Neural cell (in vitro differentiated cells): ENCODE data around the gene CD68. TPM values are rescaled to one million over a fixed set of nuclear protein-coding genes. Genes with fewer than 3 reads are reported as not detected.
A peak's percentile ranks its signal among the peaks of the same experiment; 100 is the strongest.

Experiments used
- H2AFZ ChIP-seq: fragments of 200-600, 300-800 bp; sonication (generic), shearing (Covaris generic); 2 replicates; pipeline ENCODE4 v1.6.0; 2014; ENCODE audit warnings: low read depth, mild to moderate bottlenecking, antibody characterized with exemption, low read length, moderate library complexity
- H3F3A ChIP-seq: fragments of 200-600 bp; shearing (Covaris generic); 2 replicates; pipeline ENCODE4 v1.6.1; 2016; ENCODE audit warnings: mild to moderate bottlenecking, moderate library complexity, mixed read lengths, antibody characterized with exemption, low read length; ENCODE audit not compliant: insufficient read depth, poor library complexity, severe bottlenecking
- H3K27ac ChIP-seq: fragments of 200-600, 300-800 bp; sonication (generic), shearing (Covaris generic); 2 replicates; pipeline ENCODE4 v1.5.1; 2014; ENCODE audit warnings: mild to moderate bottlenecking, low read length, moderate library complexity
- H3K27me3 ChIP-seq: fragments of 300-800, 200-600 bp; sonication (generic), shearing (Covaris generic); 2 replicates; pipeline ENCODE4 v1.6.0; 2014; ENCODE audit warnings: mild to moderate bottlenecking, low read depth, low read length, moderate library complexity; ENCODE audit not compliant: insufficient read depth
- H3K36me3 ChIP-seq: fragments of 300-800, 200-600 bp; sonication (generic), shearing (Covaris generic); 2 replicates; pipeline ENCODE4 v1.5.1; 2014; ENCODE audit warnings: mild to moderate bottlenecking, antibody characterized with exemption, low read length, moderate library complexity; ENCODE audit not compliant: insufficient read depth
- H3K4me2 ChIP-seq: fragments of 300-800, 200-600 bp; sonication (generic), shearing (Covaris generic); 2 replicates; pipeline ENCODE4 v1.6.0; 2014; ENCODE audit warnings: mild to moderate bottlenecking, low read length
- H3K4me3 ChIP-seq: fragments of 300-800, 200-600 bp; sonication (generic), shearing (Covaris generic); 2 replicates; pipeline ENCODE4 v1.5.1; 2014; ENCODE audit warnings: mild to moderate bottlenecking, low read length, moderate library complexity
- H3K79me2 ChIP-seq: fragments of 200-600 bp; shearing (Covaris generic); replicated peaks from 2 replicates; pipeline ENCODE4 v1.6.0; 2014; ENCODE audit warnings: mild to moderate bottlenecking, low read length, moderate library complexity; ENCODE audit not compliant: insufficient read depth
- H3K9ac ChIP-seq: fragments of 300-800, 200-600 bp; sonication (generic), shearing (Covaris generic); 2 replicates; pipeline ENCODE4 v1.6.1; 2016; ENCODE audit warnings: mild to moderate bottlenecking, low read length, mixed read lengths
- H3K9me2 ChIP-seq: fragments of 200-600 bp; shearing (Covaris generic); 2 replicates; pipeline ENCODE4 v1.6.1; 2016; ENCODE audit warnings: mild to moderate bottlenecking, low read length, mixed read lengths; ENCODE audit not compliant: insufficient read depth
- H3K9me3 ChIP-seq: fragments of 200-600, 300-800 bp; sonication (generic), shearing (Covaris generic); 2 replicates; pipeline ENCODE4 v1.6.1; 2016; ENCODE audit warnings: mild to moderate bottlenecking, mixed run types, low read length, moderate library complexity, mixed read lengths
- H4K20me1 ChIP-seq: fragments of 200-600 bp; shearing (Covaris generic); 2 replicates; pipeline ENCODE4 v1.6.1; 2016; ENCODE audit warnings: mild to moderate bottlenecking, mixed run types; ENCODE audit not compliant: insufficient read depth
- EP300 ChIP-seq: fragments of 450-650 bp; conservative IDR thresholded peaks from 2 replicates; pipeline ENCODE4 v1.6.1; 2014; ENCODE audit warnings: antibody characterized with exemption, mild to moderate bottlenecking, moderate library complexity; ENCODE audit not compliant: poor library complexity, severe bottlenecking
- EZH2 ChIP-seq: fragments of 200-600, 300-800 bp; shearing (Covaris generic), sonication (generic); IDR thresholded peaks from 2 replicates; pipeline ENCODE4 v1.6.1; 2014; ENCODE audit warnings: antibody characterized with exemption, low read length, borderline replicate concordance, mild to moderate bottlenecking; ENCODE audit not compliant: insufficient read depth, poor library complexity, severe bottlenecking
- MXI1 ChIP-seq: fragments of 450-650 bp; conservative IDR thresholded peaks from 2 replicates; pipeline ENCODE4 v1.6.1; 2014; ENCODE audit warnings: antibody characterized with exemption, mild to moderate bottlenecking; ENCODE audit not compliant: poor library complexity, severe bottlenecking
- POLR2AphosphoS5 ChIP-seq: IDR thresholded peaks from 2 replicates; pipeline ENCODE4 v1.6.1; 2012
- RAD21 ChIP-seq: fragments of 450-650 bp; conservative IDR thresholded peaks from 2 replicates; pipeline ENCODE4 v1.6.1; 2014; ENCODE audit warnings: antibody characterized with exemption, mild to moderate bottlenecking, moderate library complexity
- SMC3 ChIP-seq: fragments of 450-650 bp; conservative IDR thresholded peaks from 2 replicates; pipeline ENCODE4 v1.6.1; 2014; ENCODE audit warnings: antibody characterized with exemption, mild to moderate bottlenecking, moderate library complexity; ENCODE audit not compliant: poor library complexity
- TAF1 ChIP-seq: IDR thresholded peaks from 2 replicates; pipeline ENCODE4 v1.6.1; 2012; ENCODE audit warnings: low read depth
- polyA plus RNA-seq: library from polyadenylated mRNA; depleted of rRNA; stranded (reverse); fragments of >200 nt; gene quantifications from 2 replicates; pipeline ENCODE4 v1.2.3, GENCODE V29; 2014
- TF ChIP-seq, protein P1 (sequence below): IDR thresholded peaks from 2 replicates; pipeline ENCODE4 v1.6.1; 2012; ENCODE audit warnings: borderline replicate concordance
- TF ChIP-seq, protein P2 (sequence below): fragments of 450-650 bp; IDR thresholded peaks from 2 replicates; pipeline ENCODE4 v1.5.1; 2014; ENCODE audit warnings: antibody characterized with exemption, mild to moderate bottlenecking, moderate library complexity; ENCODE audit not compliant: poor library complexity, severe bottlenecking

CD68 gene
- polyA plus RNA-seq, 1 donor from 2014 or later = not detected

- Histone ChIP-seq H3K27ac (no peak overlapping the region), H4K20me1 (peaks cover 30% of the 10 kb centered on the region), H3K4me3 (peak overlapping the region; percentile 100), H3K4me2 (no peak overlapping the region), H2AFZ (no peak overlapping the region), H3K9me3 (no peaks in the 10 kb centered on the region), H3K36me3 (peaks cover 14% of the 10 kb centered on the region), H3K9ac (peak overlapping the region; percentile 100), H3F3A (no peaks in the 10 kb centered on the region), H3K9me2 (no peaks in the 10 kb centered on the region), H3K27me3 (no peaks in the 10 kb centered on the region), H3K79me2 (peaks cover 35% of the 10 kb centered on the region)
- TF ChIP-seq EZH2 = no peak
- no peak for TF ChIP-seq RAD21
These were observed 4.0 kb upstream of the CD68 start for GRCh38 chr17:7575481-7575883.

- Histone ChIP-seq H3K4me3 (no peak overlapping the region), H3K27me3 (no peaks in the 10 kb centered on the region), H3K4me2 (no peak overlapping the region), H3K9ac (no peak overlapping the region), H3K36me3 (peaks cover 9% of the 10 kb centered on the region), H3K9me2 (no peaks in the 10 kb centered on the region), H3K27ac (no peak overlapping the region), H3F3A (no peaks in the 10 kb centered on the region), H3K79me2 (peaks cover 35% of the 10 kb centered on the region), H3K9me3 (no peaks in the 10 kb centered on the region), H2AFZ (no peak overlapping the region), H4K20me1 (peaks cover 30% of the 10 kb centered on the region)
- no peak for TF ChIP-seq TAF1
- no peak for TF ChIP-seq POLR2AphosphoS5
- TF ChIP-seq EP300 = no peak
- TF ChIP-seq, protein P1, sequence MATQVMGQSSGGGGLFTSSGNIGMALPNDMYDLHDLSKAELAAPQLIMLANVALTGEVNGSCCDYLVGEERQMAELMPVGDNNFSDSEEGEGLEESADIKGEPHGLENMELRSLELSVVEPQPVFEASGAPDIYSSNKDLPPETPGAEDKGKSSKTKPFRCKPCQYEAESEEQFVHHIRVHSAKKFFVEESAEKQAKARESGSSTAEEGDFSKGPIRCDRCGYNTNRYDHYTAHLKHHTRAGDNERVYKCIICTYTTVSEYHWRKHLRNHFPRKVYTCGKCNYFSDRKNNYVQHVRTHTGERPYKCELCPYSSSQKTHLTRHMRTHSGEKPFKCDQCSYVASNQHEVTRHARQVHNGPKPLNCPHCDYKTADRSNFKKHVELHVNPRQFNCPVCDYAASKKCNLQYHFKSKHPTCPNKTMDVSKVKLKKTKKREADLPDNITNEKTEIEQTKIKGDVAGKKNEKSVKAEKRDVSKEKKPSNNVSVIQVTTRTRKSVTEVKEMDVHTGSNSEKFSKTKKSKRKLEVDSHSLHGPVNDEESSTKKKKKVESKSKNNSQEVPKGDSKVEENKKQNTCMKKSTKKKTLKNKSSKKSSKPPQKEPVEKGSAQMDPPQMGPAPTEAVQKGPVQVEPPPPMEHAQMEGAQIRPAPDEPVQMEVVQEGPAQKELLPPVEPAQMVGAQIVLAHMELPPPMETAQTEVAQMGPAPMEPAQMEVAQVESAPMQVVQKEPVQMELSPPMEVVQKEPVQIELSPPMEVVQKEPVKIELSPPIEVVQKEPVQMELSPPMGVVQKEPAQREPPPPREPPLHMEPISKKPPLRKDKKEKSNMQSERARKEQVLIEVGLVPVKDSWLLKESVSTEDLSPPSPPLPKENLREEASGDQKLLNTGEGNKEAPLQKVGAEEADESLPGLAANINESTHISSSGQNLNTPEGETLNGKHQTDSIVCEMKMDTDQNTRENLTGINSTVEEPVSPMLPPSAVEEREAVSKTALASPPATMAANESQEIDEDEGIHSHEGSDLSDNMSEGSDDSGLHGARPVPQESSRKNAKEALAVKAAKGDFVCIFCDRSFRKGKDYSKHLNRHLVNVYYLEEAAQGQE = no peak
- no peak for TF ChIP-seq SMC3
- no peak for TF ChIP-seq MXI1
- TF ChIP-seq, protein P2, sequence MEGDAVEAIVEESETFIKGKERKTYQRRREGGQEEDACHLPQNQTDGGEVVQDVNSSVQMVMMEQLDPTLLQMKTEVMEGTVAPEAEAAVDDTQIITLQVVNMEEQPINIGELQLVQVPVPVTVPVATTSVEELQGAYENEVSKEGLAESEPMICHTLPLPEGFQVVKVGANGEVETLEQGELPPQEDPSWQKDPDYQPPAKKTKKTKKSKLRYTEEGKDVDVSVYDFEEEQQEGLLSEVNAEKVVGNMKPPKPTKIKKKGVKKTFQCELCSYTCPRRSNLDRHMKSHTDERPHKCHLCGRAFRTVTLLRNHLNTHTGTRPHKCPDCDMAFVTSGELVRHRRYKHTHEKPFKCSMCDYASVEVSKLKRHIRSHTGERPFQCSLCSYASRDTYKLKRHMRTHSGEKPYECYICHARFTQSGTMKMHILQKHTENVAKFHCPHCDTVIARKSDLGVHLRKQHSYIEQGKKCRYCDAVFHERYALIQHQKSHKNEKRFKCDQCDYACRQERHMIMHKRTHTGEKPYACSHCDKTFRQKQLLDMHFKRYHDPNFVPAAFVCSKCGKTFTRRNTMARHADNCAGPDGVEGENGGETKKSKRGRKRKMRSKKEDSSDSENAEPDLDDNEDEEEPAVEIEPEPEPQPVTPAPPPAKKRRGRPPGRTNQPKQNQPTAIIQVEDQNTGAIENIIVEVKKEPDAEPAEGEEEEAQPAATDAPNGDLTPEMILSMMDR = no peak
- TF ChIP-seq RAD21 = no peak
- TF ChIP-seq EZH2 = no peak
These were observed 3.5 kb upstream of the CD68 start for GRCh38 chr17:7575959-7576358.
